Measurements from ENCODE around the gene PLPP1. TPM values are rescaled to one million over a fixed set of nuclear protein-coding genes. Genes with fewer than 3 reads are reported as not detected.
"Not testable (repeated sequence)": the region's sequence is repeated elsewhere in the genome, so short reads cannot be mapped to it uniquely, and the experiment has no call there.

The PLPP1 gene
- total RNA-seq, 1 experiment from 2014 or later = 9.4 TPM

GRCh38 chr5:55546947-55547346, 12.2 kb upstream of the PLPP1 start:
- no peak for DNase-seq (ENCODE audit: low read depth)

- DNase-seq (ENCODE audit: low read depth) = no peak
These were observed 9.6 kb upstream of the PLPP1 start for GRCh38 chr5:55544341-55544740.

- DNase-seq (ENCODE audit: low read depth) = no peak
These were observed 6.4 kb upstream of the PLPP1 start for GRCh38 chr5:55541056-55541635.

- DNase-seq (ENCODE audit: low read depth) = no peak
These were observed 5.8 kb upstream of the PLPP1 start for GRCh38 chr5:55540525-55540924.

GRCh38 chr5:55540024-55540423, 5.3 kb upstream of the PLPP1 start:
- DNase-seq (ENCODE audit: low read depth) = no peak

- DNase-seq (ENCODE audit: low read depth) = no peak
These were observed 3.9 kb upstream of the PLPP1 start for GRCh38 chr5:55538661-55539060.

GRCh38 chr5:55537315-55537714, 2.6 kb upstream of the PLPP1 start:
- DNase-seq (ENCODE audit: low read depth) = not testable (repeated sequence)

- no peak for DNase-seq (ENCODE audit: low read depth)
These were observed 588 bp upstream of the PLPP1 start for GRCh38 chr5:55535199-55535905.

- peak; percentile 56 for DNase-seq (ENCODE audit: low read depth)
These were observed 986 bp downstream of the PLPP1 start for GRCh38 chr5:55533521-55534435.

- DNase-seq (ENCODE audit: low read depth) = no peak
These were observed 4.1 kb downstream of the PLPP1 start for GRCh38 chr5:55530669-55531068.

GRCh38 chr5:55524816-55525215, 9.9 kb downstream of the PLPP1 start:
- no peak for DNase-seq (ENCODE audit: low read depth)

GRCh38 chr5:55523293-55523692, 11.5 kb downstream of the PLPP1 start:
- no peak for DNase-seq (ENCODE audit: low read depth)

GRCh38 chr5:55521881-55522280, 12.9 kb downstream of the PLPP1 start:
- DNase-seq (ENCODE audit: low read depth) = no peak

GRCh38 chr5:55520117-55520839, 14.5 kb downstream of the PLPP1 start:
- DNase-seq (ENCODE audit: low read depth) = no peak

- no peak for DNase-seq (ENCODE audit: low read depth)
These were observed 15.9 kb downstream of the PLPP1 start for GRCh38 chr5:55518831-55519390.

- no peak for DNase-seq (ENCODE audit: low read depth)
These were observed 17.0 kb downstream of the PLPP1 start for GRCh38 chr5:55517804-55518203.

GRCh38 chr5:55511010-55511409, 23.8 kb downstream of the PLPP1 start:
- DNase-seq (ENCODE audit: low read depth) = no peak

- no peak for DNase-seq (ENCODE audit: low read depth)
These were observed 24.3 kb downstream of the PLPP1 start for GRCh38 chr5:55510523-55510880.

GRCh38 chr5:55509796-55510522, 24.8 kb downstream of the PLPP1 start:
- no peak for DNase-seq (ENCODE audit: low read depth)

- DNase-seq (ENCODE audit: low read depth) = no peak
These were observed 25.7 kb downstream of the PLPP1 start for GRCh38 chr5:55509097-55509496.

GRCh38 chr5:55507574-55507973, 27.2 kb downstream of the PLPP1 start:
- no peak for DNase-seq (ENCODE audit: low read depth)

Data from HT1080 (cell line).